NCI-H2107 (cell line): Measurements from ENCODE around the gene P2RX3.
"Not testable (repeated sequence)": the region's sequence is repeated elsewhere in the genome, so short reads cannot be mapped to it uniquely, and the experiment has no call there.

Experiments
- DNase-seq: peaks from one replicate; lab custom pipeline; 2025; lab: John Stamatoyannopoulos, UW

P2RX3 gene

GRCh38 chr11:57349491-57350274 lies 11.5 kb downstream of the P2RX3 start:
- DNase-seq, result no peak

- DNase-seq, result no peak
Observed at GRCh38 chr11:57353036-57353435, 14.9 kb downstream of the P2RX3 start.

DNA sequence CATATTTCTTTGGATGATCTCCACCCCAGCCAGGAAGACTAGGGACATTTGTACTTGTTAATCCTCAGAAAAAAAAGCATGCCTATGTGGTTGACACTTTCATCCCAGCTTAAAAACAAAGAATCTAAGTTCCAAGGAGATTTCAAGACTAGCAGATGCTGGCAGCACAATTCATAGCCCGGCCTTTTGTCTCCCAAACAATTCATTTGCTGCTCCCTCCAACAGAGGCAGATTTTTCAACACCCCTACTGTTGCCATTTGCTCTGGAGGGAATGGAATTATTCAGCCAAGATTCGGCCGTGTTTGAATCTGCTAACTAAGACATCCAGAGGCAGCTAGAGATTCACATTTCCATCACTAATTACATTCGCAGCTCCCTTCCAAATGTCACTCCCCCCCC lies 15.3 kb downstream of the P2RX3 start:
- DNase-seq, result no peak

DNA sequence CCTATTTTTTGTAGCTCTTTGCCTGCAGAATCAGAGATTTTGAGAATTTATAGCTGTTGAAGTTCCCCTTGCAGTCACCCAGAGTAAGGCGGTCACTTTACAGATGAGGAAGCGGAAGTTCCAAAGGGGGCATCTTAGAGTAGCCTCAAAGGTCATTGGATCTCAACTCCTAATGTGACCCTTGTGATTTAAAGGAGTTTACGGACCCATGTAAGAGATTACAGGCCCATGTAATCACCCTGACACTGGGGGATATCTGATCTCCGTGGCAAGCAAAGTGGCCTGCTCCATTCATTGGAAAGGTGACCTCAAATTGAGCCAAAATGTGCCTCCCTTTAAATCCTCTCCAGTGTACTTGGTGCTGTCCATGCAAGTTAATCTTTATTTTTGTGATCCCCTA lies 15.7 kb downstream of the P2RX3 start:
- DNase-seq, result no peak

DNA sequence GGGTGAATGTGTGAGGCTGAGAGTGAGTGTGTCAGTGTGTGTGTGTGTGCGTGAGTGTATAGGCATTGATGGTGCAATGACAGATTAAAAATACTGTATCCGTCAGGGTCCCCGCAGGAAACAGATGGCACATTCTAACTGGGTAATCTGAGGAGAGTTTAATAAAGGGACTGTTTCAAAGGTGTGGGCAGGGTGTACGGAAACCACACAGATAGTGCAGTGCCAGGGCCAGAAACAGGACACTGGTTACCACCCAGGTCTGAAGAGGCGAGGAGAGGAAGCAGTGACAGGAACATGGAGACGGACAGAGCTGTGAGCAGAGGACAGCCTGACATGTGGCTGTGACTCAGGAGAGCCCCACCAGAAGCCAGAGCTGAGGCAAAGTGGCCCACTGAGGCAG lies 16.5 kb downstream of the P2RX3 start:
- no peak for DNase-seq

GRCh38 chr11:57356268-57356667 lies 18.1 kb downstream of the P2RX3 start:
- DNase-seq, result no peak

DNA sequence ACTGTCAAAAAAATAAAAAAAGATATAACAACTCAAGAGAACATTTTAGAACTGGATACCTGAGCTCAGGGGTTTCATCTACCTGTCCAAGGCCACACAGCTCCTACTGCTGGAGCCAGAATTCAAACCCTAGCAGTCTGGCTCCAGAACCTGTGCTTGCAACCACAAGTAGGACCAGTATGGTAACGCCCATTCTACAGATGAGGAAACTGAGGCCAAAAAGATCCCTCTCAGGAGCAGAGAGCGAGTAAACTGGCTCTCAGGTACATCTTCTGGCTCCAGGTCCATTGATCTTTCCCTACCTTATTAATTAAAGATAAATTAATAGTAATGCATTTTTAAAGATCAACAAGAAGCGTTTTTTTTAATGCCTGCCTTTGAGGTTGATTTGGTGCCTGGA lies 19.2 kb downstream of the P2RX3 start:
- no peak for DNase-seq

DNA sequence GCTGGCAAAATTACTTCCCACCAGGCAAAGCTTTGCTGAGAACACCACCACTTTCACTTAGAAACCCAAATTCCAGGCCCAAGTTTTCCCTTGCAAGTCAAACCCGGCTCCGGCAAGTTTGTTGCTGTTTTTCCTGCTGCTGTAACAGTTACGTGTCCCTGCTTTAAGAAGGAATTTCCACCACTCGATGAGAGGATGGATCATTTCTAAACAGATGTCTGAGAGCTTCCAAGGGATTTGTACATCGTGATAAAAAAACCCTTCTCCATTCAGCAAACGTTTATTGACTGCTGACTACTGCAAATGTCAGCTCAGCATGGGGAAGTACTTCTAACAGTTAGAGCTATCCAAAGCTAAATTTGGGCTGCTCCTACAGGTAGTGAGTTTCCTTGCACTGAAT lies 19.7 kb downstream of the P2RX3 start:
- DNase-seq, result no peak

GRCh38 chr11:57358543-57358961 lies 20.4 kb downstream of the P2RX3 start:
- DNase-seq, result no peak

GRCh38 chr11:57358991-57359390 lies 20.8 kb downstream of the P2RX3 start:
- no peak for DNase-seq

GRCh38 chr11:57359396-57359795 lies 21.2 kb downstream of the P2RX3 start:
- no peak for DNase-seq

GRCh38 chr11:57359896-57360690 lies 21.9 kb downstream of the P2RX3 start:
- no peak for DNase-seq

- DNase-seq, result no peak
Observed at GRCh38 chr11:57360991-57361390, 22.8 kb downstream of the P2RX3 start.

DNA sequence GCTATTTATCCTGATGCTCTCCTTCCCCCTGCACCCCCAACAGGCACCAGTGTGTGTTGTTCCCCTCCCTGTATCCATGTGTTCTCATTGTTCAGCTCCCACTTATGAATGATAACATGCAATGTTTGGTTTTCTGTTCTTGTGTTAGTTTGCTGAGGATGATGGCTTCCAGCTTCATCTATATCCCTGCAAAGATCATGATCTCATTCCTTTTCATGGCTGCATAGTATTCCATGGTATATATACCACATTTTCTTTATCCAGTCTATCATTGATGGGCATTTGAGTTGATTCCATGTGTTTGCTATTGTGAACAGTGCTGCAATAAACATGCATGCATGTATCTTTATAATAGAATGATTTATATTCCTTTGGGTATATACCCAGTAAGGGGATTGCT lies 23.3 kb downstream of the P2RX3 start:
- not testable (repeated sequence) for DNase-seq

- no peak for DNase-seq
Observed at GRCh38 chr11:57361926-57362325, 23.8 kb downstream of the P2RX3 start.

DNA sequence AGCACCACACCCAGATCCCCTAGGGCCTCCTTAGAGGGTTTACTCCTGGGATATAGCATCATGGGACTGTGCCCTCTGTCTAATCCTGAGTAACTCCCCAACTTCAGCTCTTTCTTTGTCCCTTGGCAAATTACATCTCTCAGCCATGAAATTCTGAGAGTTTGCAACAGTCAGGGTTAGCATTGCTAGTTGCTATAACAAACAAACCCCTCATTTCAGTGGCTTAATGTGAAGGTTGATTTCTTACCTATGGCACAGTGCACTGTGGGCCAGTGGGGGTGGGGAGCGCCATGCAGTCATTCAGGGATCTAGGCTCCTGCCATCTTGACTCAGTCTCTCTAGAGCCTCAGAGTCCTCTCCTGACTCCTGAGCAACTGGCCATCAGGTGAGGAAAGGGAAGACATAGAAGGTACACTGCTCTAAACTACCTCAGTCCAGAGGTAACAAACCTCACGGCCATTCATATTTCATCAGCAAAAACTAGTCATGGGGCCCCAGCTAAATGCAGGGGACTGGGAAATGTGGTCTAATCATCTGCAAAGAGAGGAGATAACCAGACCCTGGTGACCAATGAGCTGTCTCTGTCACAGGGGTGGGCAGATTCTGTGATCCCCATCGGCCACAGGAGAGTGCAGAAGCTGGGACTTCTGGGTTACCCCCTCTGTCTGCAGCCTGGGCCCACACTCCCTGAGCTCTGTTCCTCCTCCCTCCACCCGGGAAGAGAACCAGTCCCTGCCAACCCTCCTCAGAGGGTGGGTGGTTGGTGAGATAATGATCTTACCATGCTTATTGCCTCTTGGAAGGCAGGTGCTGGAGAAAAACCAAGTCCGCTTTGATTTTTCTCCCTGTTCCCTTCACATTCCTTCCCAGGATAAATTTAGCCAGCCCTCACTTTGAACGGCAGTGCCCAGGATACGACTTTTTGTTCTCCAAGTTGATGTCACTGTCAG lies 25.3 kb downstream of the P2RX3 start:
- DNase-seq, result no peak

GRCh38 chr11:57364851-57365660 lies 26.9 kb downstream of the P2RX3 start:
- no peak for DNase-seq

DNA sequence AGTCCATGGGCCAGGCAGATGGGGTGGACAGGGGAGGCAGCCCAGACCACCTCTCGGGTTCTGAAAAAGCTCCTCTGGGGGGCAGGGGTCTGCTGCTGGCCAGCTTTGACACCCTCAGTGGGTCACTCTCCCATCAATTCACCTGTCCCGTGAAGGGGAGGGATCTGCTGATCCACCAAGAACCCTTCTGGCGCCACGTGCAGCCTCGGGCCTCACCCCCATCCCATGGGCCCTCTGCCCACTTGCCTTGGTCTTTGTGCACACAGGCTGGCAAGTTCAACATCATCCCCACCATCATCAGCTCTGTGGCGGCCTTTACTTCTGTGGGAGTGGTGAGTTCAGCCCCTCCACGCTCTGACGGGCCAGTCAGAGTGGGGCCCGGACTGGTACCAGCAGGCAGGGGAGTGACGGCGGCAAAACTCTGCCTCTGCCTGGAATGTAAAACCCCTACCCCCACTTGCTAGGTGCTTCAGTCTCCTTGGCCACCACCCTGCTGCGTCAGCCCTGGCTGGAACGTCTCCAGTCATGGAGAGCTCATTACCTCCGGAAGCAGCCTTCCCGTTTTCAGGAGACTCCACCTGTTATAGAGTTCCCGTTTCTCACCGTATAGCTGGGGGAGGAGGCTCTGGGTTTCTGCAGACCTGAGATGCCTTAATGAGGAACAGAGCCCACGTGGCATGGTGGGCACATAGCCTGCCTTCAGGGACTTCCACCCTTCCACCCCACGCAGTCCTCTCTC lies 30.1 kb downstream of the P2RX3 start:
- no peak for DNase-seq

DNA sequence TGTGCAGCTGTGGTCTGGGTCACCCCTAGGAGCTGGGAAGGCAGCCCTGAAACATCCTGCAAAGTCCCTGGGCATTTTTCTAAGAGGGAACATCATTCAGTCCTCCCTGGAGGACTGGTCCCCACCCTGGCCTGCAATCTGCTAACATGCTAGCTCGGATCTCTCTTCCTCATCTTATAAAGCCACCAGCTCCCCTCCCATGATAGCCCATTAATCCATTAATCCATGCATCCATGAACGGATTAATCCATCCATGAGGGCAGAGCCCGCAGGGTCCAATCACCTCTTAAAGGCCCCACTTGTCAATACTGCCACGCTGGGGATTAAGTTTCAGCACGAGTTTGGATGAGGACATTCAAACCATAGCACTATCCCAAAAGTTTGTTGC lies 30.7 kb downstream of the P2RX3 start:
- DNase-seq, result no peak

DNA sequence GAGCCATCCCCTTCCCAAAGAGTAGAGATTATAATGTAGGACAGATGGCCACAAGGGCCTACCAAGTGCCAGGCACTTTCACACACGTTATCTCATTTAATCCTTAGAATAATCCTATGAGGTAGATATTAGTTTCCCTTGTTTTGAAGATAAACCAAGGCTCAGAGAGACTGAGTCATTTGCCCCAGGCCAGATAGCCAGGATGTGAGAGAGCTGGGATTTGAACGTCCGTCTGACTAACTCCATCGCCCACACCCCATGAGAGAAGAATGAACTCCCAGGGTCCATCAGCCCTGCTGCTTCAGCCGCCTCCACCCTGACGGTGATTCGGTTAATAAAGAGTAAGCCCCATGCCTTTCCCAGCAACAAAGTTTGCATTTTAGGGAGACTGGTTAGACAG lies 32.1 kb downstream of the P2RX3 start:
- no peak for DNase-seq

GRCh38 chr11:57370941-57371340 lies 32.8 kb downstream of the P2RX3 start:
- no peak for DNase-seq
